MM.1S (cell line): ENCODE results near the gene SH2D4B.

ENCODE experiments used
- CTCF ChIP-seq: fragments of 300-600 bp; sonication (generic); IDR thresholded peaks from 2 replicates; pipeline ENCODE4 v1.5.1; 2016; ENCODE audit warnings: antibody characterized with exemption, low read length, mixed read lengths
- EZH2phosphoT487 ChIP-seq: fragments of 300-600 bp; sonication (generic); IDR thresholded peaks from 2 replicates; pipeline ENCODE4 v1.6.1; 2018; ENCODE audit warnings: antibody characterized with exemption, low read length

- TF ChIP-seq CTCF, result peak; percentile 88
- TF ChIP-seq EZH2phosphoT487, result no peak
Measured at GRCh38 chr10:80664071-80664680, 126.5 kb downstream of the SH2D4B start.
